SK-N-SH (cell line): ENCODE measurements around the gene TMEM132D. TPM values are rescaled to one million over a fixed set of nuclear protein-coding genes. Genes with fewer than 3 reads are reported as not detected.

Source experiments
- CTCF ChIA-PET: fragments of 300-600, 350-600 bp; formaldehyde crosslinking; extraction: SDS; loops from one replicate; lab custom pipeline; 2021; lab: Yijun Ruan, JAX
- POLR2A ChIA-PET: fragments of 350-600 bp; sonication (Branson Sonifier 250); formaldehyde crosslinking; extraction: SDS; loops from one replicate; lab custom pipeline; 2020; ENCODE audit warnings: antibody characterized with exemption, inconsistent platforms; lab: Yijun Ruan, JAX
- DNase-seq: peaks from one replicate; pipeline ENCODE4 v3.0.0; 2012
- H2AFZ ChIP-seq: fragments of 200-600 bp; sonication (generic); 2 replicates; pipeline ENCODE4 v1.8.1; 2016; ENCODE audit warnings: antibody characterized with exemption, mild to moderate bottlenecking, low read depth
- H3F3A ChIP-seq: fragments of 200-600 bp; sonication (generic); replicated peaks from 2 replicates; pipeline ENCODE3; 2016; ENCODE audit warnings: antibody characterized with exemption, mild to moderate bottlenecking; ENCODE audit not compliant: insufficient read depth
- H3K27ac ChIP-seq, 2 experiments: fragments of 200-500 bp in 1 of 2; fragments of 200-600 bp in 1 of 2; sonication (Bioruptor generic) in 1 of 2; sonication (generic), shearing (Covaris generic) in 1 of 2; 2 replicates each; pipeline versions ENCODE4 v1.5.1 to v1.6.1; 2014 to 2016; ENCODE audit warnings: low read depth in 2 of 2, inconsistent platforms in 1 of 2, low read length in 1 of 2, mild to moderate bottlenecking in 1 of 2, mixed read lengths in 1 of 2
- H3K27me3 ChIP-seq: fragments of 200-600 bp; sonication (generic), shearing (Covaris generic); 2 replicates; pipeline ENCODE4 v1.6.1; 2016; ENCODE audit warnings: mixed run types; ENCODE audit not compliant: insufficient read depth
- H3K36me3 ChIP-seq, 2 experiments: fragments of 200-500 bp in 1 of 2; fragments of 200-600 bp in 1 of 2; sonication (Bioruptor generic) in 1 of 2; sonication (generic) in 1 of 2; replicated peaks in 1 of 2; 2 replicates each; pipeline versions ENCODE3 to v1.5.1; 2014 to 2016; ENCODE audit warnings: low read length in 1 of 2, mild to moderate bottlenecking in 1 of 2; ENCODE audit not compliant: insufficient read depth in 2 of 2, control insufficient read depth in 1 of 2
- H3K4me1 ChIP-seq, 2 experiments: fragments of 200-500 bp in 1 of 2; fragments of 200-600 bp in 1 of 2; sonication (Bioruptor generic) in 1 of 2; sonication (generic), shearing (Covaris generic) in 1 of 2; 2 replicates each; pipeline versions ENCODE4 v1.5.1 to v1.6.1; 2014 to 2016; ENCODE audit warnings: low read depth in 1 of 2, low read length in 1 of 2, mixed run types in 1 of 2; ENCODE audit not compliant: insufficient read depth in 2 of 2, control insufficient read depth in 1 of 2
- H3K4me2 ChIP-seq: fragments of 200-600 bp; sonication (generic), shearing (Covaris generic); 2 replicates; pipeline ENCODE4 v1.6.1; 2017; ENCODE audit warnings: mixed run types
- H3K4me3 ChIP-seq, 2 experiments: fragments of 200-500 bp in 1 of 2; fragments of 200-600 bp in 1 of 2; sonication (Bioruptor generic) in 1 of 2; sonication (generic), shearing (Covaris generic) in 1 of 2; 2 replicates each; pipeline versions ENCODE4 v1.5.1 to v1.8.1; 2014 to 2016; ENCODE audit warnings: low read depth in 2 of 2, inconsistent platforms in 1 of 2, low read length in 1 of 2, mild to moderate bottlenecking in 1 of 2, mixed read lengths in 1 of 2, moderate library complexity in 1 of 2
- H3K79me2 ChIP-seq: fragments of 200-600 bp; sonication (generic); 2 replicates; pipeline ENCODE4 v1.8.1; 2017; ENCODE audit warnings: mild to moderate bottlenecking; ENCODE audit not compliant: insufficient read depth
- H3K9ac ChIP-seq: fragments of 200-600 bp; sonication (generic); 2 replicates; pipeline ENCODE4 v1.6.1; 2017; ENCODE audit warnings: mixed run types
- H3K9me2 ChIP-seq: fragments of 200-600 bp; sonication (generic); 2 replicates; pipeline ENCODE4 v1.6.1; 2017; ENCODE audit warnings: mixed run types
- H3K9me3 ChIP-seq: fragments of 200-600 bp; sonication (generic); 2 replicates; pipeline ENCODE4 v1.6.1; 2017; ENCODE audit warnings: mixed run types, mild to moderate bottlenecking, moderate library complexity
- H4K20me1 ChIP-seq: fragments of 200-600 bp; sonication (generic); 2 replicates; pipeline ENCODE4 v1.6.1; 2017; ENCODE audit warnings: mild to moderate bottlenecking, mixed run types; ENCODE audit not compliant: insufficient read depth
- CHD2 ChIP-seq: fragments of 150-350 bp; IDR thresholded peaks from 2 replicates; pipeline ENCODE4 v1.6.1; 2018; ENCODE audit warnings: low read length; ENCODE audit not compliant: partially characterized antibody
- EZH2phosphoT487 ChIP-seq: fragments of 200-600 bp; sonication (generic); IDR thresholded peaks from 2 replicates; pipeline ENCODE4 v1.6.1; 2017; ENCODE audit warnings: low read depth, mixed run types, mild to moderate bottlenecking, antibody characterized with exemption, moderate library complexity, borderline replicate concordance
- FOXM1 ChIP-seq: IDR thresholded peaks from 2 replicates; pipeline ENCODE4 v1.4.0; 2012; ENCODE audit warnings: low read depth, mild to moderate bottlenecking
- GABPA ChIP-seq: IDR thresholded peaks from 2 replicates; pipeline ENCODE4 v1.4.0; 2012; ENCODE audit warnings: low read depth, mild to moderate bottlenecking
- GATA2 ChIP-seq: sonication (generic); formaldehyde crosslinking; IDR thresholded peaks from 2 replicates; pipeline ENCODE4 v1.5.0; 2020; ENCODE audit warnings: mild to moderate bottlenecking, missing genetic modification reagents
- IRF3 ChIP-seq: fragments of 150-350 bp; IDR thresholded peaks from 2 replicates; pipeline ENCODE4 v1.6.1; 2016; ENCODE audit warnings: mild to moderate bottlenecking, low read depth, low read length
- JUND ChIP-seq: IDR thresholded peaks from 2 replicates; pipeline ENCODE4 v1.4.0; 2012
- POLR2AphosphoS5 ChIP-seq: IDR thresholded peaks from 2 replicates; pipeline ENCODE4 v1.6.1; 2012; ENCODE audit warnings: low read depth, low read length
- RFX5 ChIP-seq: IDR thresholded peaks from 2 replicates; pipeline ENCODE4 v1.6.1; 2012; ENCODE audit warnings: mild to moderate bottlenecking, improper control_type of control experiment, low read length
- SIN3A ChIP-seq: IDR thresholded peaks from 2 replicates; pipeline ENCODE4 v1.6.1; 2012; ENCODE audit warnings: low read depth, mild to moderate bottlenecking, low read length, moderate library complexity, borderline replicate concordance
- SMC3 ChIP-seq: IDR thresholded peaks from 2 replicates; pipeline ENCODE4 v1.6.1; 2012; ENCODE audit warnings: low read depth, low read length, improper control_type of control experiment
- WGBS: methylation state at CpG from one replicate; pipeline ENCODE4 v1.1.6; 2017; ENCODE audit warnings: low lambda C conversion rate; 5-methylcytosine and 5-hydroxymethylcytosine counted together
- polyA plus RNA-seq, 3 experiments: library from polyadenylated mRNA; depleted of rRNA; stranded (reverse); fragments of >200 nt; gene quantifications; 2 replicates each; pipeline ENCODE4 v1.2.3, GENCODE V29; 2012
- TF ChIP-seq, protein P1 (sequence below): IDR thresholded peaks from 2 replicates; pipeline ENCODE4 v1.6.1; 2012; ENCODE audit warnings: mild to moderate bottlenecking, low read depth, low read length, moderate library complexity
- TF ChIP-seq, protein P2 (sequence below): fragments of 150-350 bp; IDR thresholded peaks from 2 replicates; pipeline ENCODE4 v1.6.1; 2017; ENCODE audit warnings: antibody characterized with exemption, low read length, low read depth, borderline replicate concordance
- TF ChIP-seq, protein P3 (sequence below): IDR thresholded peaks from 2 replicates; pipeline ENCODE4; 2012

Gene TMEM132D
- polyA plus RNA-seq, 1 of the 3 experiments (the other 2 are of a cell fraction): not detected

DNA sequence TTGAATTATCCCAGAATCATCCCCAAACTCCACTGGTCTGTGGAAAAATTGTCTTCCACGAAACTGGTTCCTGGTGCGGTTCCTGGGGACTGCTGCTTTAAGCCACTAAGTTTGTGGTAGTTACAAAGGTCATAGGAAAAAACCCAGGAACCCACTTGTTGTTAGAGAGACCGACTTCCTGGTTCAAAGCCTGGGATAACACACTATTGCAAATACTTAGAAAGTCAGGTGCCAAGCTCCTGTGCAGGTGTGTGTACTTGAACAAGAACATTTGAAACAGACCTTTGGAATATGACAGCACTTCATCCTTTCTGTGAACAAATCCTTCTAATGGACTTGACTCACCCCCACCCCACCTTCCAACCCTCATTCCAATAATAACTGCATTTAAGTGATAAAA, 530.9 kb downstream of the TMEM132D start (continued):
- no peak for TF ChIP-seq GATA2 (CRISPR knock-in tag)
- TF ChIP-seq, all 33 proteins: peak for 0

DNA sequence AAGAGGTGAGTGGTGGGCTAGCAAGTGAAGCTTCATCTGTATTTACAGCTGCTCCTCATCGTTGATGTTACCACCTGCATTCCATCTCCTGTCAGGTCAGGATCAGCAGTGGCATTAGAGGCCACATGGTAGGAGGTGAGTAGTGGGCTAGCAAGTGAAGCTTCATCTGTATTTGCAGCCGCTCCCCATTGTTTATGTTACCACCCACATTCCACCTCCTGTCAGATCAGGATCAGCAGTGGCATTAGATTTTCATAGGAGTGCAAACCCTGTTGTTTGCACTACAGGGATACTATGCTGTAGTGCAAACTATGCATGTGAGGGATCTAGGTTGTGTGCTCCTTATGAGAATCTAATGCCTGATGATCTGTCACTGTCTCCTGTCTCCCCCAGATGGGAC, 531.5 kb downstream of the TMEM132D start:
- ChIA-PET POLR2A (no interaction called here), CTCF (no interaction called here)
- Histone ChIP-seq H3K36me3 (no peaks in the 10 kb centered on the region), H3K4me3 (no peak overlapping the region), H3K4me2 (no peak overlapping the region), H3K27ac (no peak overlapping the region), H3K27me3 (no peaks in the 10 kb centered on the region), H3K9me2 (no peaks in the 10 kb centered on the region), H2AFZ (no peak overlapping the region), H4K20me1 (no peaks in the 10 kb centered on the region), H3K79me2 (no peaks in the 10 kb centered on the region), H3K4me1 (no peaks in the 10 kb centered on the region), H3K9ac (no peak overlapping the region), H3F3A (no peaks in the 10 kb centered on the region), H3K9me3 (no peaks in the 10 kb centered on the region; the same call in 1 of the 2 replicates)
- TF ChIP-seq SIN3A (no peak), EZH2phosphoT487 (no peak), RFX5 (no peak), CHD2 (no peak), POLR2AphosphoS5 (no peak), IRF3 (no peak), JUND (no peak), FOXM1 (no peak), GABPA (no peak), SMC3 (no peak)
- TF ChIP-seq, protein P1, sequence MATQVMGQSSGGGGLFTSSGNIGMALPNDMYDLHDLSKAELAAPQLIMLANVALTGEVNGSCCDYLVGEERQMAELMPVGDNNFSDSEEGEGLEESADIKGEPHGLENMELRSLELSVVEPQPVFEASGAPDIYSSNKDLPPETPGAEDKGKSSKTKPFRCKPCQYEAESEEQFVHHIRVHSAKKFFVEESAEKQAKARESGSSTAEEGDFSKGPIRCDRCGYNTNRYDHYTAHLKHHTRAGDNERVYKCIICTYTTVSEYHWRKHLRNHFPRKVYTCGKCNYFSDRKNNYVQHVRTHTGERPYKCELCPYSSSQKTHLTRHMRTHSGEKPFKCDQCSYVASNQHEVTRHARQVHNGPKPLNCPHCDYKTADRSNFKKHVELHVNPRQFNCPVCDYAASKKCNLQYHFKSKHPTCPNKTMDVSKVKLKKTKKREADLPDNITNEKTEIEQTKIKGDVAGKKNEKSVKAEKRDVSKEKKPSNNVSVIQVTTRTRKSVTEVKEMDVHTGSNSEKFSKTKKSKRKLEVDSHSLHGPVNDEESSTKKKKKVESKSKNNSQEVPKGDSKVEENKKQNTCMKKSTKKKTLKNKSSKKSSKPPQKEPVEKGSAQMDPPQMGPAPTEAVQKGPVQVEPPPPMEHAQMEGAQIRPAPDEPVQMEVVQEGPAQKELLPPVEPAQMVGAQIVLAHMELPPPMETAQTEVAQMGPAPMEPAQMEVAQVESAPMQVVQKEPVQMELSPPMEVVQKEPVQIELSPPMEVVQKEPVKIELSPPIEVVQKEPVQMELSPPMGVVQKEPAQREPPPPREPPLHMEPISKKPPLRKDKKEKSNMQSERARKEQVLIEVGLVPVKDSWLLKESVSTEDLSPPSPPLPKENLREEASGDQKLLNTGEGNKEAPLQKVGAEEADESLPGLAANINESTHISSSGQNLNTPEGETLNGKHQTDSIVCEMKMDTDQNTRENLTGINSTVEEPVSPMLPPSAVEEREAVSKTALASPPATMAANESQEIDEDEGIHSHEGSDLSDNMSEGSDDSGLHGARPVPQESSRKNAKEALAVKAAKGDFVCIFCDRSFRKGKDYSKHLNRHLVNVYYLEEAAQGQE: no peak
- TF ChIP-seq, protein P2, sequence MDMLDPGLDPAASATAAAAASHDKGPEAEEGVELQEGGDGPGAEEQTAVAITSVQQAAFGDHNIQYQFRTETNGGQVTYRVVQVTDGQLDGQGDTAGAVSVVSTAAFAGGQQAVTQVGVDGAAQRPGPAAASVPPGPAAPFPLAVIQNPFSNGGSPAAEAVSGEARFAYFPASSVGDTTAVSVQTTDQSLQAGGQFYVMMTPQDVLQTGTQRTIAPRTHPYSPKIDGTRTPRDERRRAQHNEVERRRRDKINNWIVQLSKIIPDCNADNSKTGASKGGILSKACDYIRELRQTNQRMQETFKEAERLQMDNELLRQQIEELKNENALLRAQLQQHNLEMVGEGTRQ: no peak
- TF ChIP-seq, protein P3, sequence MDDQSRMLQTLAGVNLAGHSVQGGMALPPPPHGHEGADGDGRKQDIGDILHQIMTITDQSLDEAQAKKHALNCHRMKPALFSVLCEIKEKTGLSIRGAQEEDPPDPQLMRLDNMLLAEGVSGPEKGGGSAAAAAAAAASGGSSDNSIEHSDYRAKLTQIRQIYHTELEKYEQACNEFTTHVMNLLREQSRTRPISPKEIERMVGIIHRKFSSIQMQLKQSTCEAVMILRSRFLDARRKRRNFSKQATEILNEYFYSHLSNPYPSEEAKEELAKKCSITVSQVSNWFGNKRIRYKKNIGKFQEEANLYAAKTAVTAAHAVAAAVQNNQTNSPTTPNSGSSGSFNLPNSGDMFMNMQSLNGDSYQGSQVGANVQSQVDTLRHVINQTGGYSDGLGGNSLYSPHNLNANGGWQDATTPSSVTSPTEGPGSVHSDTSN: no peak
- DNase-seq: no peak
- 44% methylated on average over 2 of the region's 2 CpGs for WGBS
